Nephron (organoid): ENCODE measurements around the gene ZNF304.
"Not testable (repeated sequence)": the region's sequence is repeated elsewhere in the genome, so short reads cannot be mapped to it uniquely, and the experiment has no call there.

Experiments
- H3K27ac Mint-ChIP-seq, 3 experiments: 2 replicates each; pipeline ENCODE4 v1.8.0; 2020; ENCODE audit warnings: mixed read lengths in 3 of 3, mild to moderate bottlenecking in 2 of 3, moderate library complexity in 1 of 3
- H3K27me3 Mint-ChIP-seq: 2 replicates; pipeline ENCODE4 v1.8.0; 2021; ENCODE audit warnings: low read depth, mild to moderate bottlenecking, moderate library complexity, mixed read lengths
- H3K36me3 Mint-ChIP-seq: 2 replicates; pipeline ENCODE4 v1.8.0; 2020; ENCODE audit warnings: low read depth, mixed read lengths
- H3K4me1 Mint-ChIP-seq: 2 replicates; pipeline ENCODE4 v1.8.0; 2020; ENCODE audit warnings: mixed read lengths
- H3K4me3 Mint-ChIP-seq, 3 experiments: 2 replicates each; pipeline ENCODE4 v1.8.0; 2020; ENCODE audit warnings: mild to moderate bottlenecking in 3 of 3, mixed read lengths in 3 of 3, moderate library complexity in 2 of 3
- H3K9me3 Mint-ChIP-seq: 2 replicates; pipeline ENCODE4 v1.8.0; 2020; ENCODE audit warnings: mixed read lengths
- TF ChIP-seq, protein P1 (sequence below), 3 experiments: fragments of 200-600 bp; sonication (generic); IDR thresholded peaks; one replicate each; pipeline ENCODE4 v1.5.0; 2021; ENCODE audit warnings: antibody characterized with exemption in 3 of 3; ENCODE audit not compliant: unreplicated experiment in 3 of 3

Gene ZNF304

DNA sequence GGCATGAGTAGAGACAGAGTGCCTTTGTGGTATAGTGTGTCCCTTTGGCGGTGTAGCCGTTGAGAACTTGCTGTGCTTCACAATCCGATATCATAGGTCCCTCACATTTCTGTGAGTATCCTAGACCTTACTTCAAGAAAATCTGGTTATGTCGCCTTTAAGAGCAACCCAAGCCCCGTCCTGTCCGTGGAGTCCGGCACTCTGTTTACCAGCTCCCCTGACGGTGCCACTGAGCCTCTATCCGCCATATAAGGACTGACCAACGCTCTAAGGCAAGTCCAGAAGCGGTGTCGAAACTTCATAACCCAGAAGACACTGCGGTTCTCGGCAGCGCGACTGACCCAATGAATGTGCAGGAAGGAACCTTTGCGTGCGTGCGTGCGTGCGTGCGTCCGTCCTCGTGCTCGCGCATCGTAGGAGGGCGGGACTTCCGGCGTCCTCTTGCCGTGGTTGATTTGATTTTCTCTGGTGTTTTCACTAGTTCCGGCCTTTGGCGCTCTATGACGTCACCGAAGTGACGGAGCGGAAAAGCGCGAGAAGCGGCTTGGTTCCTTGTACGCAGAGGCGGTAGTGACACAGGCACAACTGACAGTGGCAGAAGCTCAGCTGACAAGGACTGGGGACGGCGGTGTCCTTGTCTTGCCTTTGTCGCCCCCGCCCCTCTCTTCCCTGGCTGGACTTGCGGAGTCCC lies 12.1 kb downstream of the ZNF304 start, which contains the start of the genes TRAPPC2B and ZNF547:
Gene TRAPPC2B, plus strand, starts transcription at position 555 of the 691 bp plus-strand sequence. CDS start 1,283 bp downstream, outside the sequence.
Gene ZNF547, plus strand, starts transcription at position 555 of the 691 bp plus-strand sequence. CDS start 5,005 bp downstream, outside the sequence.
- H3K4me3 Mint-ChIP-seq, result peak within 1 kb of the TSS; percentile 95 to 98 (median 96)
- peaks cover 19% of the 10 kb centered on the region for H3K9me3 Mint-ChIP-seq
- peaks cover 57% of the 10 kb centered on the region for H3K36me3 Mint-ChIP-seq
- H3K27me3 Mint-ChIP-seq, result no peaks in the 10 kb centered on the region
- TF ChIP-seq, protein P1, sequence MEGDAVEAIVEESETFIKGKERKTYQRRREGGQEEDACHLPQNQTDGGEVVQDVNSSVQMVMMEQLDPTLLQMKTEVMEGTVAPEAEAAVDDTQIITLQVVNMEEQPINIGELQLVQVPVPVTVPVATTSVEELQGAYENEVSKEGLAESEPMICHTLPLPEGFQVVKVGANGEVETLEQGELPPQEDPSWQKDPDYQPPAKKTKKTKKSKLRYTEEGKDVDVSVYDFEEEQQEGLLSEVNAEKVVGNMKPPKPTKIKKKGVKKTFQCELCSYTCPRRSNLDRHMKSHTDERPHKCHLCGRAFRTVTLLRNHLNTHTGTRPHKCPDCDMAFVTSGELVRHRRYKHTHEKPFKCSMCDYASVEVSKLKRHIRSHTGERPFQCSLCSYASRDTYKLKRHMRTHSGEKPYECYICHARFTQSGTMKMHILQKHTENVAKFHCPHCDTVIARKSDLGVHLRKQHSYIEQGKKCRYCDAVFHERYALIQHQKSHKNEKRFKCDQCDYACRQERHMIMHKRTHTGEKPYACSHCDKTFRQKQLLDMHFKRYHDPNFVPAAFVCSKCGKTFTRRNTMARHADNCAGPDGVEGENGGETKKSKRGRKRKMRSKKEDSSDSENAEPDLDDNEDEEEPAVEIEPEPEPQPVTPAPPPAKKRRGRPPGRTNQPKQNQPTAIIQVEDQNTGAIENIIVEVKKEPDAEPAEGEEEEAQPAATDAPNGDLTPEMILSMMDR (IDR thresholded peaks at IDR 0.05; ENCODE audit: unreplicated experiment in 3 of 3), result no peak
- H3K4me1 Mint-ChIP-seq, result peaks cover 19% of the 10 kb centered on the region
- peak within 1 kb of the TSS; percentile 92 to 98 (median 97) for H3K27ac Mint-ChIP-seq

DNA sequence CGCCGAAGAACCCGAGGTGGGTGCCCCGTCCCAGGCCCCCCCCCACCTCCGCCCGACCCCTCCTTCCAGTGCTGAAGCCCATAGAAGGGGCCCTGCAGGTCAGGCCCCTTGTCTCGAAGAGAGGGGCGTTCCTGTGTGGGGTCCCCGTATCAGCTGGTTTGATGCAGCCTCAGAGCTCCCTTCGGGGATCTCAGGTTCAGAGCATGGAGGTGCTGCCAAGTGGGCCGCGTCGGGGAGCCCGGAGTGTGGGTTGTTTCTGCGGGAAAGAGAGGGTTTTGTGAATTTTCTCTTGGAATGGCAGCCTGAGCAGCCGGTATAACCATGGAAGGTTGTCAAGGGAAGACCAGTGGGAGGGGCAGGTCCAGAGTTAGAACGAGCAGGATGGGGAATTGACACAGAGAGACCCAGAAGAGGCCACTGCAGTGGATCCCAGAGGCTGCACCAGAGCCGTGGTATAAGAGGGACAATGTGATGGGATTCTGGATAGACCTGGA lies 12.7 kb downstream of the ZNF304 start:
- Mint-ChIP-seq H3K27me3 (no peaks in the 10 kb centered on the region), H3K9me3 (peaks cover 18% of the 10 kb centered on the region), H3K4me3 (peak overlapping the region; percentile 95 to 98 (median 96)), H3K36me3 (peaks cover 55% of the 10 kb centered on the region), H3K27ac (peak overlapping the region; percentile 92 to 98 (median 97)), H3K4me1 (peaks cover 19% of the 10 kb centered on the region)
- TF ChIP-seq, protein P1 (IDR thresholded peaks at IDR 0.05; ENCODE audit: unreplicated experiment in 3 of 3), result no peak

DNA sequence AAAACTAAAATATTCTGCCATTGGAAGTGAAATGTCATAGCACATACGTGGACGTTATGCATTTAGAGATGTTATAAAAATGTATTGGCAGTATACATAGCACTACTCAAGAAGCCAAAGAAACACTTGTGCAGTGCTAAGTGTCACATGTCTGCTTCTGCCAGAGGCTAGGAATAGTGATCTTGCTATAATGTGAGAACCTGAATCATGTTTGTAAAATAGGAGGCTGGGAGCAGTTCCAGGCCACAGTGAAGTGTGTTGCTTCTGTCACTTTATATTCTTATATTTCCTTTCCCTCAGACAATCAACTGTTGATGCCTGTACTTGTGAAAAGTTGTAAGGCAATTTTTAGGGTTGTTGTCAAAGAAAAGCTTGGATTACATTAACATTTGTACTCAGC lies 15.7 kb downstream of the ZNF304 start:
- TF ChIP-seq, protein P1 (IDR thresholded peaks at IDR 0.05; ENCODE audit: unreplicated experiment in 3 of 3), result no peak
- Mint-ChIP-seq H3K4me1 (peaks cover 19% of the 10 kb centered on the region), H3K27ac (no peak overlapping the region), H3K9me3 (peaks cover 13% of the 10 kb centered on the region), H3K36me3 (peaks cover 65% of the 10 kb centered on the region), H3K27me3 (no peaks in the 10 kb centered on the region), H3K4me3 (peak overlapping the region; percentile 61 to 72 (median 71))

DNA sequence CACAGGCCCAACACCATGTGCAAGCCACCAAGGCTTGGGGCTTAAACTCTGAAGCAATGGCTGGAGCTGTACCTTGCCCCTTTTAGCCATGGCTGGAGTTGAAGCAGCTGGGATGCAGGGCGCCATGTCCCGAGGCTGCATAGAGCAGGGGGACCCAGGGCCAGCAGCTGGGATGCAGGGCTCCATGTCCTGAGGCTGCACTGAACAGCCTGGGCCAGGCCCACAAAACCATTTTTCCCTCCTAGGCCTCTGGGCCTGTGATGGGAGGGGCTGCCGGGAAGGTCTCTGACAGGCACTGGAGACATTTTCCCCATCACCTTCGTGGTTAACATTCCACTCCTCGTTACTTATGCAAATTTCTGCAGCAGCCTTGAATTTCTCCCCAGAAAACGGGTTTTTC lies 23.1 kb downstream of the ZNF304 start:
- H3K27me3 Mint-ChIP-seq, result no peaks in the 10 kb centered on the region
- peaks cover 41% of the 10 kb centered on the region for H3K9me3 Mint-ChIP-seq
- TF ChIP-seq, protein P1 (IDR thresholded peaks at IDR 0.05; ENCODE audit: unreplicated experiment in 3 of 3), result no peak
- H3K27ac Mint-ChIP-seq, result no peak overlapping the region
- no peaks in the 10 kb centered on the region for H3K4me1 Mint-ChIP-seq
- H3K4me3 Mint-ChIP-seq, result no peak overlapping the region
- peaks cover 97% of the 10 kb centered on the region for H3K36me3 Mint-ChIP-seq

DNA sequence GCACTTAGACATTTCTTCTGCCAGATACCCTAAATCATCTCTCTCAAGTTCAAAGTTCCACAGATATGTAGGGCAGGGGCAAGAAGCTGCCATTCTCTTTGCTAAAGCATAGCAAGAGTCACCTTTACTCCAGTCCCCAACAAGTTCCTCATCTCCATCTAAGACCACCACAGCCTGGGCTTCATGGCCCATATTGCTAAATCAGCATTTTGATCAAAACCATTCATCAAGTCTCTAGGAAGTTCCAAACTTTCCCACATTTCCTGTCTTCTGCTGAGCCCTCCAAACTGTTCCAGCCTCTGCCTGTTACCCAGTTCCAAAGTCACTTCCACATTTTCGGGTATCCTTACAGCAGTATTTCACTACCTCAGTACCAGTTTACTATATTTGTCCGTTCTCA lies 23.6 kb downstream of the ZNF304 start:
- H3K27me3 Mint-ChIP-seq, H3K27ac Mint-ChIP-seq, H3K4me3 Mint-ChIP-seq, H3K4me1 Mint-ChIP-seq: not testable (repeated sequence)
- Mint-ChIP-seq H3K9me3 (peaks cover 46% of the 10 kb centered on the region), H3K36me3 (peaks cover 98% of the 10 kb centered on the region)

DNA sequence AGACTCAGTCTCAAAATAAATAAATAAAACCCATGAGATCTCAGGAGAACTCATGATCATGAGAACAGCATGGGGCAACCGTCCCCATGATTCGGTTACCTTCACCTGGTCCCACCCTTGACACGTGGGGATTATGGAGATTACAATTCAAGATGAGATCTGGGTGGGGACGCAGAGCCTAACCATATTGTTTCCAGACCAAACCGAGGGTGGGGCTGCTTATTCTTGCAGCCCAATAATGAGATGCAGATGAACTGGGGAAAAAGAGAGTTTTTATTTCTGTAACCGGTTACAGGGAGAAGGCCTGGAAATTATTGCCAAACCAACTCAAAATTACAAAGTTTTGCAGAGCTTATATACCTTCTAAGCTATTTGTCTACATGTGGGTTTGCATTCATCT lies 25.1 kb downstream of the ZNF304 start:
- H3K36me3 Mint-ChIP-seq, result peaks cover 94% of the 10 kb centered on the region
- TF ChIP-seq, protein P1 (IDR thresholded peaks at IDR 0.05; ENCODE audit: unreplicated experiment in 3 of 3), result no peak
- H3K9me3 Mint-ChIP-seq, result peaks cover 55% of the 10 kb centered on the region
- no peak overlapping the region for H3K27ac Mint-ChIP-seq
- H3K4me1 Mint-ChIP-seq, result no peaks in the 10 kb centered on the region
- H3K27me3 Mint-ChIP-seq, result no peaks in the 10 kb centered on the region
- H3K4me3 Mint-ChIP-seq, result no peak overlapping the region
